ENCODE measurements around the gene FGFR2.
"Not testable (repeated sequence)": the region's sequence is repeated elsewhere in the genome, so short reads cannot be mapped to it uniquely, and the experiment has no call there.

The FGFR2 gene

GRCh38 chr10:121583857-121584256 is 14.4 kb downstream of the FGFR2 start:
- no peak for DNase-seq

- no peak for DNase-seq
Measured at GRCh38 chr10:121583258-121583657, 15.0 kb downstream of the FGFR2 start.

- no peak for DNase-seq
Measured at GRCh38 chr10:121580276-121581116, 17.7 kb downstream of the FGFR2 start.

GRCh38 chr10:121579656-121580055 is 18.6 kb downstream of the FGFR2 start:
- DNase-seq = no peak

- DNase-seq = no peak
Measured at GRCh38 chr10:121578965-121579364, 19.3 kb downstream of the FGFR2 start.

- no peak for DNase-seq
Measured at GRCh38 chr10:121578298-121578697, 19.9 kb downstream of the FGFR2 start.

- DNase-seq = no peak
Measured at GRCh38 chr10:121577568-121577967, 20.7 kb downstream of the FGFR2 start.

GRCh38 chr10:121576139-121576538 is 22.1 kb downstream of the FGFR2 start:
- DNase-seq = no peak

- DNase-seq = no peak
Measured at GRCh38 chr10:121574519-121575166, 23.6 kb downstream of the FGFR2 start.

GRCh38 chr10:121573538-121573941 is 24.7 kb downstream of the FGFR2 start:
- DNase-seq = no peak

GRCh38 chr10:121572859-121573537 is 25.2 kb downstream of the FGFR2 start:
- no peak for DNase-seq

- no peak for DNase-seq
Measured at GRCh38 chr10:121570315-121570714, 27.9 kb downstream of the FGFR2 start.

GRCh38 chr10:121568275-121568674 is 30.0 kb downstream of the FGFR2 start:
- DNase-seq = no peak

- DNase-seq = no peak
Measured at GRCh38 chr10:121567569-121567968, 30.7 kb downstream of the FGFR2 start.

GRCh38 chr10:121566755-121567154 is 31.5 kb downstream of the FGFR2 start:
- DNase-seq = no peak

- DNase-seq = no peak
Measured at GRCh38 chr10:121559326-121560026, 38.8 kb downstream of the FGFR2 start.

GRCh38 chr10:121558238-121558637 is 40.0 kb downstream of the FGFR2 start:
- DNase-seq = no peak

GRCh38 chr10:121556918-121557573 is 41.2 kb downstream of the FGFR2 start:
- no peak for DNase-seq

GRCh38 chr10:121556455-121556854 is 41.8 kb downstream of the FGFR2 start:
- no peak for DNase-seq

- not testable (repeated sequence) for DNase-seq
Measured at GRCh38 chr10:121554916-121555315, 43.3 kb downstream of the FGFR2 start.

- DNase-seq = no peak
Measured at GRCh38 chr10:121553511-121554264, 44.6 kb downstream of the FGFR2 start.

- DNase-seq = no peak
Measured at GRCh38 chr10:121552746-121553145, 45.5 kb downstream of the FGFR2 start.

All from cortex of kidney (tissue), 1 donor.